SK-N-MC (cell line): ENCODE measurements around the gene BORCS6.

Experiments used
- DNase-seq: peaks from one replicate; pipeline ENCODE4 v3.0.0-alpha.2; 2011; ENCODE audit warnings: low read depth, low spot score
- H3K27ac ChIP-seq: fragments of 200-600 bp; sonication (generic); 2 replicates; pipeline ENCODE4 v1.5.1; 2016; ENCODE audit warnings: mixed run types
- H3K36me3 ChIP-seq: fragments of 200-600 bp; sonication (generic); 2 replicates; pipeline ENCODE4 v1.6.1; 2017; ENCODE audit warnings: antibody characterized with exemption, low read length, mixed read lengths; ENCODE audit not compliant: insufficient read depth
- H3K4me3 ChIP-seq: fragments of 200-600 bp; sonication (generic); 2 replicates; pipeline ENCODE4 v1.5.1; 2016
- H3K9ac ChIP-seq: fragments of 200-600 bp; sonication (generic); 2 replicates; pipeline ENCODE4 v1.8.0; 2017; ENCODE audit warnings: mixed run types, mixed read lengths; ENCODE audit not compliant: insufficient read length
- H3K9me3 ChIP-seq: fragments of 200-600 bp; sonication (generic); 2 replicates; pipeline ENCODE4 v1.6.1; 2017; ENCODE audit warnings: low read depth, mild to moderate bottlenecking, antibody characterized with exemption, low read length, moderate library complexity, mixed read lengths
- EZH2 ChIP-seq: fragments of 200-600 bp; sonication (generic); IDR thresholded peaks from one replicate; pipeline ENCODE4 v1.6.1; 2017; ENCODE audit warnings: antibody characterized with exemption
- FOXP2 ChIP-seq: optimal IDR thresholded peaks from 2 replicates; pipeline ENCODE3; 2011; ENCODE audit warnings: mild to moderate bottlenecking, moderate library complexity; ENCODE audit not compliant: insufficient read depth; ENCODE audit errors: extremely low read length, control extremely low read depth
- POLR2AphosphoS5 ChIP-seq: IDR thresholded peaks from 2 replicates; pipeline ENCODE4 v1.6.1; 2012; ENCODE audit warnings: mild to moderate bottlenecking, low read depth, low read length, borderline replicate concordance

BORCS6 gene

DNA sequence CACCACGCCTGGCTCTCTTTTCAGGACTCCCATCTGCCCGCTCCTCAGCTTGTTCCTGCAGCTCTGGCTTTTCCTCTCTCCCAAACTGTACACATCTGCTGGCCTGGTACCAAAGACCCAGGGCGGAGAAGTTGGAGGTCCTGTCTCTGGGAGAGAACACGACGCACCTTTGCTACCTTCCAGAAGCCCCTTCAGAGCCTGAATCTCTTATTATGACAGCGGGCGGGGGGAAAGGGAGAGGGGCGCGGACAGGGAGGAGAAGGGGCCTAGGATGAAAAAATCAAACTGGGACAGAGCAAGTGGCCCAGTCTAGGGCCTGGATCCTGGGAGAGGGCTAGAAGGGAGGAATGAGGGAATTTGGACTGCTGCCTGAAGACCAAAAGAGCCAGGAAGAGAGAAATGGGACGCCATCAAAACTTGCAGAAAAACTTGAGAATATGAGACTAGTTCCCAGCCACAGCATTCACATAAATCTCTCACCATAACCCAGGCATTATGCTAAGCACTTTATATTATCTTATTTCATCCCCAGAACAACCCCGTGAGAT, 35.3 kb downstream of the BORCS6 start:
- H3K27ac ChIP-seq = peak overlapping the region; percentile 96
- H3K4me3 ChIP-seq = peak overlapping the region; percentile 80
- H3K9me3 ChIP-seq = no peaks in the 10 kb centered on the region
- peaks cover 14% of the 10 kb centered on the region; the same call in 1 of the 2 replicates for H3K36me3 ChIP-seq
- no peak for DNase-seq
- no peak for TF ChIP-seq FOXP2
- TF ChIP-seq EZH2 = no peak
- no peak for TF ChIP-seq POLR2AphosphoS5
- no peak overlapping the region for H3K9ac ChIP-seq

DNA sequence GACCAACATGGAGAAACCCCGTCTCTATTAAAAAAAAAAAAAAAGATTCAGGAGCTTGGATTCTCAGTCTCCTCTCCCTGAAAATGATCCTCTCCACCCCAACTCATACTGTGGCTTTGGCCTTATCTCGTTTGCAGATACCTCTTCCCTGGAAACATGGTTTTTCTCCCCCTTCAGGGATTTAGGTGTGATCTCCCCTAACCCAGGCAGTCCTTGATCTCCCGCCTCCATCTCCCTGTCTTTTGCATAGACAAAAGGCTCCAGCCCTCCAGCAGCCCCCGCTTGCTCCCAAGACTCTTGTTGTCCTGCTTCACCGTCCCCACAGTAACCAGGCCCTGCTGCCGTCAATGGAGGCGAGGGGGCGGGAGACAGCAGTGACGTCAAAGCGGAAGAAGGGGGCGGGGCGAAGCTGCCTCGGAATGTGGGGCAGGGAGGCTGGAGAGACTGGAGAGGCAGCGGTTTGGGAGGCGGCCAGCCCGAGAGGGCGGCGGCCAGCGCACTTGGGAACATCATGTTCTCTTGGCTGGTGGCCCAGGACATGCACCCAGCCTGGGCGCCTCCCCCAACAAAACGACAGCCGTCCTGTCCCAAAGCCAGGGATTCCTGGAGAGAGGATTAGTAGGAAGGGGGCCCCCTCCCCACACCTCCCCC, 35.9 kb downstream of the BORCS6 start:
- Histone ChIP-seq H3K27ac (peak overlapping the region; percentile 96), H3K4me3 (peak overlapping the region; percentile 80), H3K36me3 (peaks cover 14% of the 10 kb centered on the region; the same call in 1 of the 2 replicates), H3K9ac (peak overlapping the region; percentile 70), H3K9me3 (no peaks in the 10 kb centered on the region)
- no peak for DNase-seq
- no peak for TF ChIP-seq FOXP2
- TF ChIP-seq EZH2 = no peak
- TF ChIP-seq POLR2AphosphoS5 = peak; percentile 28; the same call in 1 of the 2 replicates

DNA sequence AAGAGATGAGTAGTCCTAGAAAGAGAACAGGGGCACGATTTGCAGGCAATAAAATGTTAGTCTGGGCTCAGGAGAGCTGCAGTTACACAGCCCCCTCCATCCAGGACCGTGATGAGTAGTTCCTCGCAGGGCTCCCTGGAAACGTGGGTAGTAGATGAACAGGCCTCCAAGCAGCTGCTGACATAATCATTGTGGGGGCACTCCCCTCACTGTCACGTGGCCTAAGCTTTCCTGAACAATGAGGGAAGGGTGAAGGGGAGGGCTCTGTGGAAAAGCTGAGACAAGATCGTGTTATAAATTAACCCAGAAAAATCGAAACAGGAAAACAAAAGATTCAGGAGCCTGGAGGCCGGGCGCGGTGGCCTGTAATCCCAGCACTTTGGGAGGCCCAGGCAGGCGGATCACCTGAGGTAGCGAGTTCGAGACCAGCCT, 36.4 kb downstream of the BORCS6 start:
- H3K4me3 ChIP-seq = peak overlapping the region; percentile 80
- no peaks in the 10 kb centered on the region for H3K9me3 ChIP-seq
- H3K9ac ChIP-seq = peak overlapping the region; percentile 70
- H3K36me3 ChIP-seq = peaks cover 16% of the 10 kb centered on the region; the same call in 1 of the 2 replicates
- TF ChIP-seq POLR2AphosphoS5 = no peak
- no peak for TF ChIP-seq EZH2
- no peak for TF ChIP-seq FOXP2
- peak overlapping the region; percentile 96 for H3K27ac ChIP-seq
- no peak for DNase-seq

DNA sequence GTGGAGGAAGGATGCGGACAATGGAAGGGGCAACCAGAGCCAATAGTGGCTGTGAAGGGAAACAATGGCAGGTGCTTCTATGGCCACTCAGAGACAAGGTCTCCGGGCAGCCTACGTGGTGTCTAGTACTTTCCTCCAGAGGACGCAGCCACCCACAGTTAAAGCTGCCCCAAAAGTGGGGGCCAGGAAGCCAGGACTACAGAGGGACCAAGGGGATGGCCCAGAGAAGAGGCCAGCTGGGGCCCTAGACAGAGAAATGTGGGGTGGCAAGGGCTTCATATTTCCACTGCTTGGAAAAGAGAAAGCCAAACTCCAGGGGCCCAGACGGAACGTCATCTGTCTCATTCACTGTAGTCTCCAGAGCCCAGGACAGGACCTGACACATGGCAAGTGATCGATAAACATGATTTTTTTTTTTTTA, 36.9 kb downstream of the BORCS6 start:
- no peak overlapping the region for H3K9ac ChIP-seq
- no peak for DNase-seq
- H3K4me3 ChIP-seq = peak overlapping the region; percentile 80; the same call in 1 of the 2 replicates
- H3K9me3 ChIP-seq = no peaks in the 10 kb centered on the region
- peaks cover 21% of the 10 kb centered on the region; the same call in 1 of the 2 replicates for H3K36me3 ChIP-seq
- peak overlapping the region; percentile 96 for H3K27ac ChIP-seq
- TF ChIP-seq FOXP2 (no peak), POLR2AphosphoS5 (no peak), EZH2 (no peak)

DNA sequence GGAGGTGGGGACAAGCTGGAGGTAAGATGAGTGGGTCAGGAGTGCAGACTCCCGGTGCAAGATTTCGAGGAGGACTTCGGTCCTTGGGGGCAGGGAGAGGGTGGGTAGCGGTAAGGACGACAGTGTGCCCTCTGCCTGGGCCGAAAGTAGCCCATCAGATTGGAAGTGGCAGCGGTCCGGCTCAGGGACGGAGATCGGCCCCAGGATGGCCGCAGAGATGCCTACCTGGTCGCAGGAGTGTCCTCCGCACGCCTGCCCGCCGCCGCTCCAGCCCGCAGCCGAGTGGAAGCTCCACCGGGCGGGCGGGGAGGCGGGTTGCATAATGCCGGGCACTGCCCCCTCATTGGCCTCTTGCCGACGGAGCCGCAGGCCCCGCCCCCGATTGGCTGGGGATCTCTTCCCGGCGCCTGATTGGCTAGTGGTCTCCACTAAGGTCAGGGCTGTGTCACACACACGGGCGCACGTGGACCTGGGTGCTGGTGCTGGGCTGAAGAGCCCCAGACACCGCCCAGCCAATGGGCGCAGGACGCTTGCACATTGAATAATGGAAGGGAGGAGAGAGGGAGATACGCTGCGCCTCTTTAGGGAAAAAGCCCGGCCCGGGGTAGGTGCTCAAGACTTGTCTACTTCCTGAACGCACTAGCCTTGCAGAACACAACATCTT, 37.7 kb downstream of the BORCS6 start, which contains the start of gene PER1:
TSS of gene PER1 (minus strand) at position 293 of the 664 bp plus-strand sequence. CDS start 1,698 bp downstream, outside the sequence.
- H3K27ac ChIP-seq = peak within 1 kb of the TSS; percentile 96
- peak; percentile 71; the same call in 1 of the 2 replicates for TF ChIP-seq POLR2AphosphoS5
- TF ChIP-seq EZH2 = no peak
- H3K9ac ChIP-seq = peak within 1 kb of the TSS; percentile 76
- H3K4me3 ChIP-seq = peak within 1 kb of the TSS; percentile 97
- no peaks in the 10 kb centered on the region for H3K9me3 ChIP-seq
- H3K36me3 ChIP-seq = peaks cover 27% of the 10 kb centered on the region; the same call in 1 of the 2 replicates
- no peak for DNase-seq

GRCh38 chr17:8151641-8152111, 38.3 kb downstream of the BORCS6 start:
- peaks cover 32% of the 10 kb centered on the region; the same call in 1 of the 2 replicates for H3K36me3 ChIP-seq
- no peak for TF ChIP-seq FOXP2
- no peak for TF ChIP-seq EZH2
- TF ChIP-seq POLR2AphosphoS5 = no peak
- DNase-seq = no peak
- no peaks in the 10 kb centered on the region for H3K9me3 ChIP-seq
- peak overlapping the region; percentile 76 for H3K9ac ChIP-seq
- H3K4me3 ChIP-seq = peak overlapping the region; percentile 97
- H3K27ac ChIP-seq = peak overlapping the region; percentile 35

DNA sequence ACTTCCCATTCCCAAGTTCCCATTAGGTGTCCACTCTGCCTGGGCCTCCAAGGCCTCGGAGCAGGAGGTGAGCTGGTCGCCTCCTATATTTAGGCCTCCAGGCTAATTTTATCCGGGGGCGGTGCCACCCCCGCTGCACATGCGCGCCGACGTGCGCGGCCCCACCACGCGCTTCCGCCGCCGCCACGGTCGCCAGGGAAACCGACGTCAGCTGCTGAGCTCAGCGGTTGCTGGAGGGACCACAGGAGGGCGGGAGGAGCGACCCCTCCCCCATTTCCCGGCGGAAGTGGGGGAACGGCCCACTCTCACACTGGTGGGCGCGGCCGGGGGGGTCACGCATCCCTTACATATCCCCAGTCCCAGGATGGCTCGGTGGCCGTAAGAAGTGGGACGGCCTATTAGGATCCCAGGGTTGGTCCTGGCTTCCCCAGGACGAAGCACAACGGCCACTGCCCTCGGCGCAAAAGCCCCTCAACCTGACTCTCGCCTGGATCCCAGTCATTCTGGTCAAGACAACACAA, 38.8 kb downstream of the BORCS6 start:
- H3K4me3 ChIP-seq = peak overlapping the region; percentile 97
- H3K9me3 ChIP-seq = no peaks in the 10 kb centered on the region
- peak overlapping the region; percentile 59 for H3K27ac ChIP-seq
- no peak for DNase-seq
- peaks cover 37% of the 10 kb centered on the region; the same call in 1 of the 2 replicates for H3K36me3 ChIP-seq
- peak overlapping the region; percentile 79 for H3K9ac ChIP-seq
- no peak for TF ChIP-seq EZH2
- TF ChIP-seq POLR2AphosphoS5 = peak; percentile 25; the same call in 1 of the 2 replicates
